ENCODE results near the gene MYO1A.

- TF ChIP-seq EZH2phosphoT487 (IDR thresholded peaks at IDR 0.05; ENCODE audit: low read length) (no peak), CTCF (IDR thresholded peaks at IDR 0.05; ENCODE audit: low read length) (no peak), EZH2 (optimal IDR thresholded peaks at IDR 0.05; ENCODE audit: low read depth, low read length) (no peak)
Observed at GRCh38 chr12:56996793-56997545, 53.0 kb downstream of the MYO1A start.

All from MM.1S (cell line).